RWPE2 (cell line): ENCODE measurements around the gene FABP1.

Experiments
- ATAC-seq: fragments of 200-7000 bp; cut with Tn5 transposase; 3 replicates; pipeline ENCODE4 v1.9.1; 2021; ENCODE audit warnings: low read depth
- DNase-seq: peaks from one replicate; pipeline ENCODE4 v3.0.0-alpha.2; 2020; ENCODE audit warnings: low spot score
- H3K27ac ChIP-seq: fragments of 450-650 bp; 2 replicates; pipeline ENCODE4 v1.5.1; 2017; ENCODE audit warnings: mild to moderate bottlenecking; ENCODE audit not compliant: poor library complexity, severe bottlenecking
- H3K27me3 ChIP-seq: fragments of 250-450 bp; sonication (Bioruptor Pico); 2 replicates; pipeline ENCODE4 v1.5.1; 2021; ENCODE audit warnings: mild to moderate bottlenecking, moderate library complexity; ENCODE audit not compliant: insufficient read depth, poor library complexity, severe bottlenecking
- H3K36me3 ChIP-seq: fragments of 250-450 bp; sonication (Bioruptor Pico); 2 replicates; pipeline ENCODE4 v1.5.1; 2020; ENCODE audit warnings: low read depth, mild to moderate bottlenecking, moderate library complexity
- H3K4me1 ChIP-seq: fragments of 250-450 bp; sonication (Bioruptor Pico); 2 replicates; pipeline ENCODE4 v1.5.1; 2021; ENCODE audit warnings: mild to moderate bottlenecking, moderate library complexity; ENCODE audit not compliant: insufficient read depth, poor library complexity, severe bottlenecking
- H3K4me3 ChIP-seq: fragments of 250-450 bp; sonication (Bioruptor Pico); 2 replicates; pipeline ENCODE4 v1.5.1; 2021; ENCODE audit warnings: mild to moderate bottlenecking, moderate library complexity; ENCODE audit not compliant: severe bottlenecking
- H3K9me3 ChIP-seq: fragments of 250-450 bp; sonication (Bioruptor Pico); 2 replicates; pipeline ENCODE4 v1.5.1; 2021; ENCODE audit warnings: mild to moderate bottlenecking, moderate library complexity; ENCODE audit not compliant: severe bottlenecking
- CTCF ChIP-seq: fragments of 450-650 bp; IDR thresholded peaks from one replicate; pipeline ENCODE4 v1.5.1; 2017; ENCODE audit warnings: mild to moderate bottlenecking, moderate library complexity; ENCODE audit not compliant: poor library complexity, severe bottlenecking

FABP1 gene

DNA sequence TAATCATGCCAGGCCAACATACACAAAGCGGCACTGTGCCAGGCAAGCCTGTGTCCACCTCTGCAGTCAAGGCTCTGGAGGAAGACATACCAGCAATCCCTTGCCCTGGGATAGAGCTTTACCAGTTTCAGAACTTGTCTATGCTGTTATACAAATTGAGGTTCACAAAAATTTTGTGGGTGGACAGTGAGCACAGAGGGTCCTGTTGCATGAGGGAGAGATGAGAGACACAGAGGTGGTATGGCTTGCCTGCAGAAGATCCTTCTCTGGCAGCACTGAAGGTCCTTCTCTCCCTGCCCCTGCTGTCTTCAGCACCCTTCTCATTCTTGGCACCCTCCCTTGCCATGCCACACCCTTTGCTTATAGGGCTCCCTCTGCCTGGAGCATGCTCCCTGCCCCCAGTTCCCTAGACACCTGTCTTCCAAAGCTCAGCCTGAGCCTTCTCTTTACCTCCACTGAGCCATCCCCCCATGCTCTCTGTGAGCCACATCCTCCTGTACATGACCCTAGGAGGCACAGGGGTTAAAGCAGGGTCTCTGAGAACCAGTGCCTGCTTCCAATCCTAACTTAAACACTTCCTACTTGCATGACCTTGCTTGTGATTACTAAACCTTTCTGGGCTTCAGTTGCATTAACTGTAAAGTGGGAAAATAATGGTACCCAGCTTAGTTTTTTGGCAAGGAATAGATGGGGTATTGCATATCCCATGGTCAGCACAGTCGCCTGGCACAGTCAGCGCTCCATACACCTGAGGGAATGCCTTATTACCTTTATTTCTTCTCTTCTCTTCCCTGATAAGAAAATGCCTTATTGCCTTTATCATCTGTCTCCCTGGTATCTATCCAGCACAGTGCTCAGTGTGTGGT lies 857 bp downstream of the FABP1 start:
- H3K27me3 ChIP-seq: no peaks in the 10 kb centered on the region
- H3K36me3 ChIP-seq: no peaks in the 10 kb centered on the region
- H3K27ac ChIP-seq: no peak overlapping the region
- ATAC-seq (no peak), DNase-seq (no peak)
- no peaks in the 10 kb centered on the region for H3K9me3 ChIP-seq
- H3K4me1 ChIP-seq: no peaks in the 10 kb centered on the region
- no peak overlapping the region for H3K4me3 ChIP-seq
- no peak for TF ChIP-seq CTCF

DNA sequence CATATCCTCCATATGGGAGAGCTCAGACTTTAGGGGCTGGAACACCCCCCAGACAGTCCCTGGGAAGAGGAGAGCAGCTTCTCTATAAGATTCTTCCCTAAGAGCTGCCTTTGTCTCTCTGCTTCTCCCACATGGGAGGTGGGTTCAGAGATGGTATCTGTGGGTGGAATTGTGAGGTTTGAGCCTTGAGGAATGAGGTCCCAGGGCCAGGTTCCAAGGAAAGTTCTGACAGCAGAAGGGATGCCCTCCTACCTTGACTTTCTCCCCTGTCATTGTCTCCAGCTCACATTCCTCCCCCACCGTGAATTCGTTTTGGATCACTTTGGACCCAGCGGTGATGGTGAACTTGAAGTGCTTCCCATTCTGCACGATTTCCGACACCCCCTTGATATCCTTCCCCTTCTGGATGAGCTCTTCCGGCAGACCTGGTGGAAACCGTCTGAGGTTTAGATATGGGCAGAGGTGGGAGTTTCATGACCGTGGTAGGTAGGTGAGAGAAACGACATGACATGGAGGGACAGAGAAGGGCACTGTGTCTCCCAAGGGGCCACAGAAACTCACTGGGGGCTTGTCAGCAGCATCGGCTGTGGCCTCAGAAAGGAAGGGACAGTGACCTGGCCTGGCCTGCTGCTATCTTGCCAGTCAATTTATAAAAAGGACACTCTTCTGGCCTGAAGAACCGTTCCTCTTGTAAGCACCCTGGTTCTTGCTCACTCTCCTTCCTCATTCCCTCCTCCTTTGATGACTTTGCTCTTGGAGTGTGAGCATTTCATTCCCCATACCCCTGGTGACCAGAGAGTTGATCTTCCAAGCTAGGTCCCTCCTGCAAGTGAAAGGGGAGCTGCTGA lies 1.7 kb downstream of the FABP1 start:
- H3K27me3 ChIP-seq: no peaks in the 10 kb centered on the region
- TF ChIP-seq CTCF: no peak
- no peak for ATAC-seq

GRCh38 chr2:88125344-88125923 lies 2.4 kb downstream of the FABP1 start:
- Histone ChIP-seq H3K9me3 (no peaks in the 10 kb centered on the region), H3K27ac (no peak overlapping the region), H3K4me1 (no peaks in the 10 kb centered on the region), H3K36me3 (no peaks in the 10 kb centered on the region), H3K4me3 (no peak overlapping the region), H3K27me3 (no peaks in the 10 kb centered on the region)
- DNase-seq (no peak), ATAC-seq (no peak)
- TF ChIP-seq CTCF: no peak

More for the DNA sequence above, 1.7 kb downstream of the FABP1 start:
- Histone ChIP-seq H3K36me3 (no peaks in the 10 kb centered on the region), H3K4me3 (no peak overlapping the region), H3K27ac (no peak overlapping the region), H3K4me1 (no peaks in the 10 kb centered on the region), H3K9me3 (no peaks in the 10 kb centered on the region)
- DNase-seq: no peak

DNA sequence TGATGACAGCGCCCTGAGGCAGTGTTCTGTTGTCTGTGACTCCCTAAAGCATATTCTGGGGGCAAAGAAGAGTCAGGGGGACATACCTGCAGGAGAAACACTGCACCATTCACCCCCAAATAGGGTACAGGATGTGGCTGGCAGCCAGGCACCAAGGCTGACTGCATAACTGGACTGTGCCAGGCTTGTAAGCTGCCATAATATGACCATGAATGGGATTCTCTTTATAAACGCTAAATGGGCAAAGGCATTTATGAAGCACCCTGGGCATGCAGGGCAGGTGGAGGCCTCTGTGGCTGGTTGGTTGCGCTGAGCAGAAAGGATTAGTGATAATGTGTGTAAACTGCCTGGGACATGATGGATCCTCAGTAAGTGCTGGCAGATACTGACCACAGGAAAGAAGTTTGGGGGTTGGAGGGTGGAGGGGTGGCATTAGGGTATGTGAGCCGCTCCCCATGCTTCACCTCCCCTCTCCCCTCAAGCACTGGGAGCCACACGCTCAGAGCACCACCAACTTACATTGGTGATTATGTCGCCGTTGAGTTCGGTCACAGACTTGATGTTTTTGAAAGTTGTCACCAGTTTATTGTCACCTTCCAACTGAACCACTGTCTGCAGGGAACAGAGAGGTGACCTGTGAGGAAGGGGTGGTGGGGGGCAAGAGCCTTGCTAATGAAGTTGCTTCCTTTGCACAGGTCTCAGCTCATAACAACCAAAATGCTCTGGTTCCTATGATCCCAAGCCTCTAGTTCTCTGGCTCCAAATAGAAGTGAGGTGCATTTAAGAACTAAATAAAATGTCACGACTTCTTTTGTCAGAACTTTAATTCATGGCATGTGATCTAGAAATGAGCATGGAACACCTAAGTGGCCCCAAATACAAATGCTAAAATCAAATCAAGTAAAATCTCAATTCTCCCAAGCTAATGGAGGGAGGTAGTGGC lies 3.6 kb downstream of the FABP1 start:
- H3K4me3 ChIP-seq: no peak overlapping the region
- peaks cover 2% of the 10 kb centered on the region for H3K27me3 ChIP-seq
- no peak for ATAC-seq
- no peak for DNase-seq
- no peaks in the 10 kb centered on the region for H3K36me3 ChIP-seq
- H3K9me3 ChIP-seq: no peaks in the 10 kb centered on the region
- H3K4me1 ChIP-seq: no peaks in the 10 kb centered on the region
- H3K27ac ChIP-seq: no peak overlapping the region
- TF ChIP-seq CTCF: no peak
